PFSK-1 (cell line): ENCODE results near the gene TRERF1.

Experiments used
- FOXP2 ChIP-seq: optimal IDR thresholded peaks from 2 replicates; pipeline ENCODE3; 2011; ENCODE audit warnings: borderline replicate concordance, control low read depth, inconsistent platforms; ENCODE audit not compliant: insufficient read depth; ENCODE audit errors: extremely low read length, extremely low read depth
- POLR2AphosphoS5 ChIP-seq: IDR thresholded peaks from 2 replicates; pipeline ENCODE4 v1.6.1; 2012; ENCODE audit warnings: low read depth, mild to moderate bottlenecking, control low read depth, low read length, moderate library complexity
- SIN3A ChIP-seq: IDR thresholded peaks from 2 replicates; pipeline ENCODE4 v1.6.1; 2012; ENCODE audit warnings: mild to moderate bottlenecking, low read length, moderate library complexity, borderline replicate concordance; ENCODE audit not compliant: insufficient read depth
- TAF1 ChIP-seq: IDR thresholded peaks from 2 replicates; pipeline ENCODE4 v1.6.1; 2012; ENCODE audit warnings: low read length, control low read depth, borderline replicate concordance; ENCODE audit not compliant: insufficient read depth
- TF ChIP-seq, protein P1 (sequence below), 2 experiments: IDR thresholded peaks; 2 replicates each; pipeline versions ENCODE4 v1.6.1 to v1.8.0; 2011 to 2012; ENCODE audit warnings: low read depth in 2 of 2, low read length in 2 of 2, control low read depth in 1 of 2, inconsistent platforms in 1 of 2, mild to moderate bottlenecking in 1 of 2, moderate library complexity in 1 of 2; ENCODE audit not compliant: insufficient read depth in 1 of 2

GRCh38 chr6:42292004-42292740, 159.6 kb downstream of the TRERF1 start:
- TF ChIP-seq FOXP2 (no peak), POLR2AphosphoS5 (no peak), TAF1 (no peak), SIN3A (no peak)
- TF ChIP-seq, protein P1, sequence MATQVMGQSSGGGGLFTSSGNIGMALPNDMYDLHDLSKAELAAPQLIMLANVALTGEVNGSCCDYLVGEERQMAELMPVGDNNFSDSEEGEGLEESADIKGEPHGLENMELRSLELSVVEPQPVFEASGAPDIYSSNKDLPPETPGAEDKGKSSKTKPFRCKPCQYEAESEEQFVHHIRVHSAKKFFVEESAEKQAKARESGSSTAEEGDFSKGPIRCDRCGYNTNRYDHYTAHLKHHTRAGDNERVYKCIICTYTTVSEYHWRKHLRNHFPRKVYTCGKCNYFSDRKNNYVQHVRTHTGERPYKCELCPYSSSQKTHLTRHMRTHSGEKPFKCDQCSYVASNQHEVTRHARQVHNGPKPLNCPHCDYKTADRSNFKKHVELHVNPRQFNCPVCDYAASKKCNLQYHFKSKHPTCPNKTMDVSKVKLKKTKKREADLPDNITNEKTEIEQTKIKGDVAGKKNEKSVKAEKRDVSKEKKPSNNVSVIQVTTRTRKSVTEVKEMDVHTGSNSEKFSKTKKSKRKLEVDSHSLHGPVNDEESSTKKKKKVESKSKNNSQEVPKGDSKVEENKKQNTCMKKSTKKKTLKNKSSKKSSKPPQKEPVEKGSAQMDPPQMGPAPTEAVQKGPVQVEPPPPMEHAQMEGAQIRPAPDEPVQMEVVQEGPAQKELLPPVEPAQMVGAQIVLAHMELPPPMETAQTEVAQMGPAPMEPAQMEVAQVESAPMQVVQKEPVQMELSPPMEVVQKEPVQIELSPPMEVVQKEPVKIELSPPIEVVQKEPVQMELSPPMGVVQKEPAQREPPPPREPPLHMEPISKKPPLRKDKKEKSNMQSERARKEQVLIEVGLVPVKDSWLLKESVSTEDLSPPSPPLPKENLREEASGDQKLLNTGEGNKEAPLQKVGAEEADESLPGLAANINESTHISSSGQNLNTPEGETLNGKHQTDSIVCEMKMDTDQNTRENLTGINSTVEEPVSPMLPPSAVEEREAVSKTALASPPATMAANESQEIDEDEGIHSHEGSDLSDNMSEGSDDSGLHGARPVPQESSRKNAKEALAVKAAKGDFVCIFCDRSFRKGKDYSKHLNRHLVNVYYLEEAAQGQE (IDR thresholded peaks at IDR 0.05; ENCODE audit: insufficient read depth in 1 of 2, low read depth in 2 of 2, low read length in 2 of 2) = no peak
